Fibroblast of skin of right quadriceps (primary cell): ENCODE results near the gene UNC45A.

ENCODE experiments used
- DNase-seq: peaks from one replicate; pipeline ENCODE4 v3.0.0-alpha.2; 2013

UNC45A gene

DNA sequence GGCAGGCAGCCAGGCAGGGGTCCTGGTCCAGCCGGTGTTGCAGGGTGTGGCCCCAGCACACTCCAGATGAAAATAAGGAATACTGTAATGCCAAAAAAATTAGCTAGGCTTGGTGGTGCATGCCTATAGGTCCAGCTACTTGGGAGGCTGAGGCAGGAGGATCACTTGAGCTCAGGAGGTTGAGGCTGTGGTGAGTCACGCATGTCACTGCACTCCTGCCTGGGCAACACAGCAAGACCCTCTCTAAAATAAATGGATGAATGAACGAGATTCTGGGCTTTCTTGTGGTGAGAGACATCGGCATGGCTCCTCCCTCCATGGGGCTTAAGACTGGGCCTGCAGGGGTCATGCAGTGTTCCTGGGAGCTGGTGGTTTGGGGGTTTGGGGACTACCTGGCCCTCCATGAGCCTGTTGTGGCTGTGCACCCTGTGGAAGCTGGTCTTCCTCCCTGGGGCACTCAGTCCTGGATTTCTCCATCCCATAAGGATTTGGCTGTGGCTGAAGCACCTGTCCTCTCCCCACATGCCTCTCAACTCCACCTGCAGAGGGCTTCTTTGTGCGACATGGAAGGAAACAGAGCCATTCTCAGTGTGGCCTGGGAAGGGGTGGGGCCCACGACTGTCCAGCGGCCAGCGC lies 12.0 kb downstream of the UNC45A start:
- DNase-seq, result no peak

GRCh38 chr15:90947577-90948357 lies 12.7 kb downstream of the UNC45A start:
- no peak for DNase-seq

DNA sequence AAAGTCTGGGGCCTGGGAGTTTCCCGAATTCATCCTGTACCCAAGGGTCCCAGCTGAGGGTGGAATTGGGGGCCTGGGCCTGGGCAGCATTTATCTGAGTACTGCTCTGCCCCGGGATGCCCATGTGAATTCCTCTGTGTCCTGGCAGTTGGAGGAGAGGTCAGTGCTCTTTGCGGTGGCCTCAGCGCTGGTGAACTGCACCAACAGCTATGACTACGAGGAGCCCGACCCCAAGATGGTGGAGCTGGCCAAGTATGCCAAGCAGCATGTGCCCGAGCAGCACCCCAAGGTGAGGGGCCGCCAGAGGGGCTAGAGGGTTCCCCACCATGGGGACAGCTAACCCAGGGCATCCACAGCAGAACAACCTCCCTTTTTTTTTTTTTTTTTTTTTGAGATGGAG lies 13.4 kb downstream of the UNC45A start:
- no peak for DNase-seq

GRCh38 chr15:90949979-90950675 lies 15.0 kb downstream of the UNC45A start:
- DNase-seq, result no peak

DNA sequence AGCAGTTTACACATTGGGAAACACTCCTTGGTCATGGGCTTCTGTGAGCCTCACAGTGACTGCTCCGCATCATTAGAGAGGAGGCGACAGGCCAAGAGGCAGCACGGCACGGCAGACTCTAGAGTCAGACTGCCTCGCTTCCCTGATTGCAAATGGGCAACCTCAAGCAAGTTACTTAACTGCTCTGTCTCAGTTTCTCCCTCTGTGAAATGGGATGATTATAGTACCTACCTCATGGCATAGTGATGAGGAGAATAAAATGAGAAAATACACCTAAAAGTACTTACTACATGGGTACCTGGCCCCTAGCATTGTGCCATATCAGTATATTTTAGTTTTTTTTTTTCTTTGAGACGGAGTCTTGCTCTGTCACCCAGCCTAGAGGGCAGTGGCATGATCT lies 15.6 kb downstream of the UNC45A start:
- no peak for DNase-seq

GRCh38 chr15:90952901-90953677 lies 18.0 kb downstream of the UNC45A start:
- no peak for DNase-seq

DNA sequence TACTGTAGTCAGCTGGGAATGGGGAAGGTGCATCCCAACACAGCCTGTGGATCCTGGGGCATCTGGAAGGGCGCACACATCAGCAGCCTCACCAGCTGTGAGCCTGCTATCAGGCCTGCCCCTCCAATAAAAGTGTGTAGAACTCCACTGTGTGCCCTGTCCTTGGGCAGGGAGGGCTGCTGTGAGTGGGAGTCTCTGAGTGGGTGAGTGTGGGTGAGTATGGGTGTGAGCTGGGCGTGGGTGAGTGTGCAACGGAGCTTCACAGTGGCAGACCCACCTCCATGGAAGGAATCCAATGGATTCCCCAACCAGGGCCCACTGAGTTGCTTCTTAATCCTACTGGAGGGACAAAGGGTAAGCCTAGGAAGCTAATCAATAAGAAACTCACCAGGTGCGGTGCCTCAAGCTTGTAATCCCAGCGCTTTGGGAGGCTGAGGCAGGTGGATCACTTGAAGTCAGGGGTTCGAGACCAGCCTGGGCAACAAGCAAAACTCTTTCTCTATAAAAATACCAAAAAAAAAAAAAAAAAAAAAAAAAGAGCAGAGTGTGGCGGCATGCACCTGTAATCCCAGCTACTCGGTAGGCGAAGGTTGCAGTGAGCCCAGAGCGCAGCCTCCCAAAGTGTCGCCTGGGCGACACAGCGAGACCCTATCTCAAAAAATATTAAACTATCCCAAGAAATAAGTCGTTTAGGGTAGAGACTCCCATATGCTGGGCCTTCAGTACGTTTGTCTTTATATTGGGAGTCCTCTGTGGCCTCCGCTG lies 19.0 kb downstream of the UNC45A start:
- DNase-seq, result no peak

- peak; percentile 94 for DNase-seq
Measured at GRCh38 chr15:90954712-90955623, 19.9 kb downstream of the UNC45A start, which contains the start of gene RCCD1. RCCD1 (plus strand) TSS chr15:90954884; CDS start chr15:90956735, 1,851 bp downstream.

DNA sequence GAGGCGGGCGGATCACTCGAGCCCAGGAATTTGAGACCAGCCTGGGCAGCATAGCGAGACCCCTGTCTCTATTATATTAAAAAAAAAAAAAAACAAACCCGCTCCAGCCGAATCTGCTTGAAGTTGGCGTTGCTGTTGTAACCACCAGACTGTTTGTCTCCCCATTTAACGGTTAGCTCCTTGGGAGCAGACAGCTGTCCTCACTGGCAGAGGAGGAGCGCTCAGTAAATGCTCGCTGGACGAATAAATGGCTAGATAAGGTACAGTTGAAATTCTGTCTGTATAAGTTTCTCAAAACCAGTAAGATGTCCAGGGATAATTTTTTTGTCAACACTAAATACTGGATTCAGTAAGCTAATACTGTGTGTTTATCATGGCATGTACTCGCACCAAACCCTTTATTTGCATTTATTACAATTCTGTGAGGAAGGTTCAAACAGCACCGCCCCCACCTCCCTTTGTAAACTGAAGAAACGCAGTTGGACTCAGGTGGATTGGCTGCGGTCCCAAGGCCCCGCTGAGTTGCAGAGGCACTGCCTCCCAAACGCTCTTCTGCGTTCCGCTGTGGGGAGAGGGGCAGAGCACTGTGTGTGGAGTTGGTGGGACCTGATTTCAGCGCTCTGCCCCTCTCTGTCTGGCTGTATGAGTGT lies 20.7 kb downstream of the UNC45A start:
- DNase-seq, result no peak

GRCh38 chr15:90956274-90957030 lies 21.4 kb downstream of the UNC45A start:
- peak; percentile 72 for DNase-seq

DNA sequence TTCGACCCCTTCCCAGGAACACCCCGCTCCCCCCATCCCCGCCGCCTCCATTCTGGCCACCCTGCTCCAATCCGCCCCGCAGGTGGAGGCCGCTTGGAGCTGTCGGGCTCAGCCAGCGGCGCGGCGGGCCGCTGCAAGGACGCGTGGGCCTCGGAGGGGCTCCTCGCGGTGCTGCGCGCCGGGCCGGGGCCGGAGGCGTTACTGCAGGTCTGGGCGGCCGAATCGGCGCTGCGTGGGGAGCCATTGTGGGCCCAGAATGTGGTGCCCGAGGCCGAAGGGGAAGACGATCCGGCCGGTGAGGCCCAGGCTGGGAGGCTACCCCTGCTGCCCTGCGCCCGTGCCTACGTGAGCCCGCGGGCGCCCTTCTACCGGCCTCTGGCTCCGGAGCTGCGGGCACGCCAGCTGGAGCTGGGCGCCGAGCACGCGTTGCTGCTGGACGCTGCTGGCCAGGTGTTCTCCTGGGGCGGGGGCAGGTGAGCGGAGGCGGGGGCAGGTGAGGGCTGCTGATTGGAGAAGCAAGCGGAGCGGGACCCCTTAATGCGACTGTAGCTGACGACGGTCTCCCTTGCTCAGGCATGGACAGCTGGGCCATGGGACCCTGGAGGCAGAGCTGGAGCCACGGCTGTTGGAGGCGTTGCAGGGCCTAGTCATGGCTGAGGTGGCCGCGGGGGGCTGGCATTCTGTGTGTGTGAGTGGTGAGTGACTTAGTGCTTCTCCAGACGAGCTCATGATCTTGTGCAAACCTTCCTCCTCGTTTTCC lies 22.1 kb downstream of the UNC45A start:
- peak; percentile 49 for DNase-seq

DNA sequence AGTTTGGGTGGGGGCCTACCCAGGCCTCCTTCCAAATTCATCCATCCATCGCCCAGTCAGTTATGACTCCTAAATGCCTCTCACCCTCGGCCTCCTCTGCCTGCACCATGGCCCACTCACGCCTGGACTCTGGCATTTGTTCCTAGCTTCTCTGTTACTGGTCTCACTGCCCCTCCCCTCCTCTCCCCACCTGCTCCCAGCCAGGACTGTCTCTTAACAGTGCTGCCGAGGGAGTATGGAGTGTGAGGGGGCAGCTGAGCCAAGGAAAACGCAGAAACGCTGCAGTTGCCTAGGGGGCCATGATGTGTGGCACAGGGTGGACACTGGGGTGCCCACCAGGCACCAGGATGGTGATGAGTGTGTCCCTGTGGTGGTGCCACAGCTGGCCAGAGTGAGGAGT lies 22.7 kb downstream of the UNC45A start:
- no peak for DNase-seq

- no peak for DNase-seq
Measured at GRCh38 chr15:90959028-90959595, 24.0 kb downstream of the UNC45A start.

GRCh38 chr15:90959894-90960293 lies 24.8 kb downstream of the UNC45A start:
- DNase-seq, result peak; percentile 37

DNA sequence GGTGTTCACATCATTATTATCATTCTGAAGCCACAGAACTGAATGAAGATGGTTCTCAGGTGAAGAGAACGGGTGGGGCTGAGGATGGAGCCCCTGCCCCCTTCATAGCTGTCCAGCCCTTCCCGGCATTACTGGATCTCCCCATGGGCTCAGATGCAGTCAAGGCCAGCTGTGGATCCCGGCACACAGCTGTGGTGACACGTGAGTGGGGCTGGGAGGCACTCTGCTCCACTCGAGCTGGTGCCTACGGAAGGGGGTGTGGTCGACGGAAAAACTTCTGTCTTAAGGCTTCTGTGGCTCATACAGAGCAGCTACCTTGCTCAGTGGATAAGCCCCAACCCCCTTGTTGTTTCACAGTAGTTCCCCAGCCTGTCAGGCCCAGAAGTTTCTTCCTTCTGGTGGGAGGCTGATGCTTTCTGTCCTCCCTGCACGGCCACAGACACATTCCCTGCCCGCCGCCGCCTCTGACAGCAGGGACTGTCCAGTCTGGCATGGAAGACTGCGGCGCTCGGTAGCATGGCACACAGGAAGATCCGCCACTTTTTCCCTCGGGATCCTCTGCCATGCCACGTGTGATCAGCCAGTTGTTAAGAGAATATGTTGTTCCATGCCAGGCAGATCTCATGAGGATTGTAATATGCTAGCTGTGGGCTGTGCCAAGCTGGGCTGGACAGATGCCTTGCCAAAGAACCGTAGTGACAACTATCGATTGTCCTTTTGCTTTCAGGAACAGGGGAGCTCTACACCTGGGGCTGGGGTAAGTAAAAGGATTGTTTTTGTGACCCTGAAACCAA lies 25.4 kb downstream of the UNC45A start:
- DNase-seq, result no peak

DNA sequence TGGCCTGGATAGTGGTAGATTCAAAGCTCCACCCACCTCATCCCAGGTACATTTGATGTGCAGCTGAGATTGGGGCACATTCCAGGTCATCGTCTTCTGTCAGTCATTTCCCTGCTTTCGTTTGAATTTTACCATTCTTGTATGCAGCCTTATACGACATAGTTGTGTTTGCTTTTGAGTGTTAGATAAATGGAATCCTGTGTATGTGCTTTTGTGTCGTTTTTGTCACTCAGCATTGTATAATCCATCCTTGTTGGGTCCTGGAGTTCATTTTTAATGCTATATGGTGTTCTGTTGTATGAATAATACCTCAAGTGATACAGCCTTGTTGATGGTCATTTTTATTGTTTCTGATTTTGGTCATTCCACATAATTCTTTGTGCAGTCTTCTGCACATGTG lies 26.9 kb downstream of the UNC45A start:
- DNase-seq, result no peak

- no peak for DNase-seq
Measured at GRCh38 chr15:90966262-90966661, 31.2 kb downstream of the UNC45A start.

DNA sequence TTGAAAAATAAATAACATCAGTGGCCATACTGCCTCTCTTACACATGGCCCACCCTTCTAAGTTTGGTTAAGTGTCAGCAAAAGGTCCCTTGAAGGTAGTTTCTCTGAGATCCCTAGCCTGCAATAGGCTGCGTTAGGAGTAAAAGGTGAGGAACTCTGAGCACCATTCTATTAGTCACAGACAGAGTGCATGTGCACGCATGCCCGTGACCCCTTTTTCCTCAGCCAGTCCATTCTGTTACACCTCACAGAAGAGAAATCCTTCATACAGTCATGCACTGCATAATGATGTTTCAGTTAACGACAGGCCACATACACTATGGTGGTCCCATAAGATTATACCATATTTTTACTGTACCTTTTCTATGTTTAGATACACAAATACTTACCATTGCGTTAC lies 32.1 kb downstream of the UNC45A start:
- no peak for DNase-seq
